ENCODE results near the gene MRPS15.

Gene MRPS15

DNA sequence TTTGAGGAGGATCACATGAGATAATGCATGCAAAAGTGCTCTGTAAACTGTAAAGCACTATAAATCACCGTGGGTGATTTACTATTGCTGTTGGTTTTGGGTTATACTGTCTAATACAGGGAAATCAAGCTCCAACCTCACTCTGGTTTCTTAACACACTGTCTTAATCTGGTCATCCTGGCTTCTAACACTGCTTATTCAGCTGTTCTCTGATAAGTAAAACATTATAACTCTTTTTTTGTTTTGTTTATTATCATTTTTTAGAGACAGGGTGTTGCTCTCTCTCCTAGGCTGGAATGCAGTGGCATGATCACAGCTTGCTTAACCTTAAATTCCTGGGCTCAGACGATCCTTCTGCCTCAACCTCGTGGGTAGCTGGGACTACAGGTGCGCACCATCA is 44.6 kb downstream of the MRPS15 start:
- DNase-seq (ENCODE audit: low spot score), result no peak

DNA sequence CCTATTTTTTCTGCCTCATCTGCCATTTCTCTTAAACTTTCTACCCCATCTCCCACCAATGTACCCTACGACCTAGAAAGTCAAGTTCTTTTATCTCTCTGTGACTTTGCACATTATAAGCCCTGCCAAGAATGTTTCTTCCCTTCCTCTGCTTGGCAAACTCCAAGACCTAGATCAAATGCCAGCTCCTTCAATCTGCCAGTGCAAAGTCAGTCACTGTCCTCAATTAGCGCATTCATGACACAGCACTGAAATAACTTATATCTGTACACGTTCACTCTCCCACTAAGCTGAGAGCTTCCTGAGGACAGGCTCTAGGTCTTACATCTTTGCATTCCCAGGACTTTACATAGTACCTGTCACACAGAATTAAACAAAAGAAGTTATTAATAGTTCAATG is 45.0 kb downstream of the MRPS15 start:
- DNase-seq (ENCODE audit: low spot score), result no peak

DNA sequence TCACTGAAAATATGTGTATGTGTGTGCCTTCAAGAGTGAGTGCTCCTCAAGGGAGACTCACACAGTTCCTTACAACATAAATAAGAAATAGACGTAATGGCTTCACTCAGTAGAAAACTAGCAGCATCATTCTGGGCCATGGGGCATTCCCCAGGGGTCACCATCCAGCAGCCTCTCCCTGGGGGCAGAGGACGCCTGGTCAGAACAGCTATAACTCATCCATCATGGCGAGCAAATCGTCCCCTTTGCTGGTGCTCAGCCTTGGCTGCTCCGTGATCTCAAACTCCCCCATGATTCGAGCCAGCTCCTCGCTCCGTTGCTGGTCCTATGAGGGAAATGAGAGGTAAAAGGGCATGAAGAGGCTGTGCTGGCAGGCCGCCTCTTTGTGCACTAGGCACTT is 46.3 kb downstream of the MRPS15 start:
- no peak for DNase-seq (ENCODE audit: low spot score)

DNA sequence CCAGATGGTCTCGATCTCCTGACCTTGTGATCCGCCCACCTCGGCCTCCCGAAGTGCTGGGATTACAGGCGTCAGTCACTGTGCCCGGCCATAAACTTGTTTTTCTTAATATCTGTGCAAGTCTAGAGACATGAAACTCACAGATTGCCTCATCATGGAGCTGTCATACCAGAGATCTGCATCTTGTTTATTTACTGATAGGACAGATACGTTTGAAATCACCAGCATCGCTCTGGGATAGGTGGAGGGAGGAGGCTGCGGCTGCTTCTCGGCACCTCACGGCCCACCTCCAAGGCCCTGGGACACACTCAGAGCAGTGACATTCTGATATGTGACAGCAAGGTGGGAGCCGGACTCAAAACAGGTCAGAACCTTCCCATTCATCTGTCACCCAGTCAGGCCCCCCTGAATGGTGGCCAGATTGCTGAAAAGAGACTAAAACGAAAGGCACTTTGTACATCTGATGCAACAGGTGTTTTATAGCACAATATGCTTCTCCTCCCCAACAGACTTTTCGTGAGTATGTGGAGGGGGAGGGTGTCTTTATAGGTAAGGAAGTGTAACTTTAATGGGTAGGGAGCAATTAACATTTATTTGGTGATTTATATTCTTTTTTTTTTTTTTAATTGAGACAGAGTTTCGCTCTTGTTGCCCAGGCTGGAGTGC is 48.4 kb downstream of the MRPS15 start:
- DNase-seq (ENCODE audit: low spot score), result no peak

DNA sequence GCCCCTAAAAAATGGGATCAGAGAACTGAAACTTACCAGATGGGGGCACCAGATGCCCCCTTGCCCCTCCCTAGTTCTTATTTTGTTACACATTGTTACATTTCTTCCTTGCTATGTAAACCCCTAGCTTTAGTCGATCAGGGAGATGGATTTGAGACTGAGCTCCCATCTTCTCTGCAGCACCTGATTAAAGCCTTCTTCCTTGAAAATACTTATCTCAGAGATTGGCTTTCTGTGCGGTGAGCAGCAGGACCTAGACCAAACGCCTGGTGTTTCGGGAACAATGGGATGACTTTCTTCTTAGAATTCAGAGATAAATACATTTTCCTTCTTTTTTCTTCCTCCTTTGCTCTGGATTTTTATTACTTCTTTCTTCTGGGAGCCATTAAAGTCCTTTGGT is 49.8 kb downstream of the MRPS15 start:
- no peak for DNase-seq (ENCODE audit: low spot score)

DNA sequence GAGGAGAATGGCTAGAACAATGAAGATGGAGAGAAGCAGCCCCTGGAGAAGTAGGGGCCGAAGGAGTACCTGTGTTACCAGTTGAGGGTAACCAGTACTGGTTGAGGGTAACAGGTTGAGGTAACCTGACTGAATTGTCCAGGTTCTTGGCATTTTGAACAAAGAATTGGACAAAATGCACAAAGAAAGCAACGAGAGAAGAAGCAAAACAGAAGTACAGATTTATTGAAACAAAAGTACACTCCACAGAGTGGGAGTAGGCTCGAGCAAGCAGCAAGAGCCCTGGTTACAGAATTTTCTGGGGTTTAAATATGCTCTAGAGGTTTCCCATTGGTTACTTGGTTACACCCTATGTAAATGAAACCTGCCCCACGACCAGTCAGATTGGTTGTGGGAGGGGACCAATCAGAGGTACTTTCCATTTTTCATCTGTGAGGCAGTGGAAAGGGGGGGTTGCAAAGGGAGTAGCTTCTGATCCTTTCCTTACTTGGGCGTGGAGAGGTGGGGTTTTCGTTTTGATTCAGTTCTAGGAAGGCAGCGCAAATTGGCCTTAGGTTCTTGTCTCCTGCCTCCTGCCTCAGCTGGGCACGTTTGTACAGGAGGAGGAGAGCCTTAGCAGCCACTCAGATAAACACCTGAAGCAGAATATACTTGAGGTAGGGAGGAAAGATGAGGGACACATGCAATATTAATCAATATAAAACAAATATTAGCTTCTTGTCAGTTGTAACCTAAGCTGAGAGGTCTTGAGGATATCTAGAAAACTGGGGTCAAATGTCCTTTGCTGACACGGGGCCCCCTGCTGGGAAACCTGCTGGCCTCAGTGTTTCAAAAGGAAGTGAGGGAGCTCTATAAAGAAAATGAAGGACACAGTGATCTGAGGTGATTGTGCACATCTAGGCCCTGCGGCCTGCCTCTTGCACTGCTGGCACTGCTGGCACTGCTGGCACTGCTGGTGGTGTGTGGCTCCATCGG is 52.2 kb downstream of the MRPS15 start:
- DNase-seq (ENCODE audit: low spot score), result peak; percentile 44

DNA sequence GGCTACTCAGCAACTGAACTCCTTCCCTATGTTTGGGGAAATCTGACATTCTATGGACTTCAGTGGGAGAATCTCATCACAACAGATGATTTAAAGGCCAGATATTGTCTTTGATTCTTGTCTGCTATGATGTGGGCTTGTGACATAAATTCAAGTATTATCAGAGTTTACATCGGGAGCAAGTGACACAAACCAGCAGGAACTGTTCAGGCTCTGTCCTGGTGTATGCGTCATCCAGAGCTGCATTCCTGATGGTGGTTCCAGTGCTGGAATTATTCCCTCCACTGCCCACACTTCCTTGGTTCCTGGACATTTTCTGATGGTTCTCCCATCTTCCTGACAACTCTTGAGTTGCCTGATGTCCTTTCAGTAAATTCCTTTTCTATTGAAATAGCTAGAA is 55.7 kb downstream of the MRPS15 start:
- no peak for DNase-seq (ENCODE audit: low spot score)

DNA sequence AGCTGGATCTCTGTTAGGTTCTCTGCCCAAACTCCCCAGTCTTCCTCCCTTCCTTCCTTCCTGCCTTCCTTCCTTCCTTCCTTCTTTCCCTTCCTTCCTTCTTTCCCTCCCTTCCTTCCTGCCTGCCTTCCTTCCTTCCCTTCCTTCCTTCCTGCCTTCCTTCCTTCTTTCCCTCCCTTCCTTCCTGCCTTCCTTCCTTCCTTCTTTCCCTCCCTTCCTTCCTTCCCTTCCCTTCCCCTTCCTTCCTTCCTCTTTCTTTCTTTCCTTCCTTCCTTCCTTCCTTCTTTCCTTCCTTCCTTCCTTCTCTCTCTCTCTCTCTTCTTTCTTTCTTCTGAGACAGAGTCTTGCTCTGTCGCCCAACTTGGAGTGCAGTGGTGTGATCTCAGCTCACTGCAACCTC is 57.7 kb downstream of the MRPS15 start:
- no peak for DNase-seq (ENCODE audit: low spot score)

Data from CD4-positive, alpha-beta T cell treated with Interleukin-6 at 100 ng/mL for 8 hours (primary cell).